Pancreas (tissue), 10 donors: ENCODE measurements around the gene ANK2. TPM values are rescaled to one million over a fixed set of nuclear protein-coding genes. Genes with fewer than 3 reads are reported as not detected.

Experiments used
- ATAC-seq, 4 donors: fragments of 200-7000 bp; cut with Tn5 transposase; one replicate each; pipeline versions ENCODE4 v1.8.0 to v1.9.1; 2020; ENCODE audit warnings: mild to moderate bottlenecking in 4 of 4, moderate library complexity in 4 of 4
- DNase-seq, 6 donors: peaks; one replicate each; pipeline ENCODE4 v3.0.0-alpha.2; 2020
- FAIRE-seq: peaks from 2 replicates; lab custom pipeline; 2012; peaks lifted over from hg19 to GRCh38; lab: Jason Lieb, UNC
- H3K27ac ChIP-seq, 4 donors: fragments of 200-600 bp; sonication (generic); 1 replicate in 3 of 4; 2 replicates in 1 of 4; pipeline versions ENCODE4 v1.5.0 to v1.8.0; 2020
- H3K27me3 ChIP-seq, 4 donors: fragments of 200-600 bp; one replicate each; pipeline ENCODE4 v1.8.0; 2021
- H3K36me3 ChIP-seq, 3 donors: fragments of 200-600 bp; sonication (generic) in 1 of 3; one replicate each; pipeline versions ENCODE4 v1.5.0 to v1.8.0; 2020 to 2021
- H3K4me1 ChIP-seq, 3 donors: fragments of 200-600 bp; one replicate each; pipeline ENCODE4 v1.8.0; 2021
- H3K4me3 ChIP-seq, 4 donors: fragments of 200-600 bp; sonication (generic) in 2 of 4; one replicate each; pipeline versions ENCODE4 v1.5.0 to v1.8.0; 2020 to 2021
- H3K9me3 ChIP-seq, 4 donors: fragments of 200-600 bp; one replicate each; pipeline ENCODE4 v1.8.0; 2021
- WGBS, 2 donors: extraction: QIAGEN DNeasy Blood & Tissue Kit; methylation state at CpG; one replicate each; pipeline ENCODE4 v1.1.7; 2013; 5-methylcytosine and 5-hydroxymethylcytosine counted together
- intact Hi-C, 3 donors: fragments of 100-400 bp; cut with DNase I; formaldehyde crosslinking; loops; one replicate each; pipeline versions ENCODE4 v1.11.1 to v1.14.2; 2022
- polyA plus RNA-seq, 2 donors: library from polyadenylated mRNA; stranded (reverse); fragments of 200-250 nt; gene quantifications; one replicate each; pipeline ENCODE4 v1.2.3, GENCODE V29; 2013
- total RNA-seq, 6 donors: library from RNA; stranded (reverse); fragmentation: NEBNext Ultra II Directional in 4 of 6; extraction: Animal tissue kit (Norgen Biotek cat#: 25700) in 4 of 6; gene quantifications; one replicate each; pipeline versions ENCODE4 v1.2.1 to v1.2.4, GENCODE V29; 2021 to 2023
- TF ChIP-seq, protein P1 (sequence below), 4 donors: fragments of 200-600 bp; sonication (generic) in 3 of 4; IDR thresholded peaks; one replicate each; pipeline versions ENCODE4 v1.5.0 to v1.8.0; 2021; ENCODE audit warnings: antibody characterized with exemption in 4 of 4
- donor health status: healthy with polysubstance abuse.
- donor health status: DM: no; HTN: no; CAD: no; lungs with moderate emphysema.
- donor health status: DM: no; HTN: no; CAD: no.
- donor health status: control.
- donor health status: control.
- donor health status: Bipolar disorder and iron deficiency.
- donor health status: DM: yes; HTN: yes; CAD: no.
- donor health status: DM: no; HTN: no; CAD: no.
- donor health status: DM: no; HTN: no; CAD: no.
- donor health status: DM: yes; HTN: yes; CAD: no.

The ANK2 gene
- total and polyA plus RNA-seq, 8 donors = 1.0 to 4.2 (median 2.7) TPM

DNA sequence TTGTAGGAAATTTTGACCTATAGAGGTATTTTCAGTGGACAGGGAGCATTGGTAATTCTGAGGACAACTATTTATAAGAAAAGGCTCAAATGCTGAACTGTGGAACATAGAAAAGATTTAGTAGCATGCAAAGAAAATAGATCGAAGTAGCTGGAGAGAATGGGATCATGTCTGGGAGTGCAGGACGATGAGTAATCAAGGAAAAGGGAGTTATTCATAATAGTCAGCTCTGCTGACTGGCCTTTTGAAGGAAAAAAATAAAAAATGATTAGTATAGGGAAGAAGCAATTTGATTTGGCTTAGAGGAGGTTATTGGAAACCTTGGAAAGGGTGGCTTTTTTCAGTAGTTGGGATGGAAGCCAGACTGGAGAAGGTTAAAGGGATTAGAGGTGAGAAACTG is 22.9 kb upstream of the ANK2 start:
- H3K4me3 ChIP-seq = no peak overlapping the region
- ATAC-seq (no peak), DNase-seq (no peak), FAIRE-seq (no peak)
- WGBS, 2 donors = 62 to 68% methylated on average over 2 of the region's 2 CpGs
- TF ChIP-seq, protein P1, sequence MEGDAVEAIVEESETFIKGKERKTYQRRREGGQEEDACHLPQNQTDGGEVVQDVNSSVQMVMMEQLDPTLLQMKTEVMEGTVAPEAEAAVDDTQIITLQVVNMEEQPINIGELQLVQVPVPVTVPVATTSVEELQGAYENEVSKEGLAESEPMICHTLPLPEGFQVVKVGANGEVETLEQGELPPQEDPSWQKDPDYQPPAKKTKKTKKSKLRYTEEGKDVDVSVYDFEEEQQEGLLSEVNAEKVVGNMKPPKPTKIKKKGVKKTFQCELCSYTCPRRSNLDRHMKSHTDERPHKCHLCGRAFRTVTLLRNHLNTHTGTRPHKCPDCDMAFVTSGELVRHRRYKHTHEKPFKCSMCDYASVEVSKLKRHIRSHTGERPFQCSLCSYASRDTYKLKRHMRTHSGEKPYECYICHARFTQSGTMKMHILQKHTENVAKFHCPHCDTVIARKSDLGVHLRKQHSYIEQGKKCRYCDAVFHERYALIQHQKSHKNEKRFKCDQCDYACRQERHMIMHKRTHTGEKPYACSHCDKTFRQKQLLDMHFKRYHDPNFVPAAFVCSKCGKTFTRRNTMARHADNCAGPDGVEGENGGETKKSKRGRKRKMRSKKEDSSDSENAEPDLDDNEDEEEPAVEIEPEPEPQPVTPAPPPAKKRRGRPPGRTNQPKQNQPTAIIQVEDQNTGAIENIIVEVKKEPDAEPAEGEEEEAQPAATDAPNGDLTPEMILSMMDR (IDR thresholded peaks at IDR 0.05) = no peak
- no peaks in the 10 kb centered on the region for H3K27me3 ChIP-seq
- no peak overlapping the region for H3K27ac ChIP-seq
- H3K36me3 ChIP-seq = no peaks in the 10 kb centered on the region
- no peaks in the 10 kb centered on the region for H3K4me1 ChIP-seq
- intact Hi-C loops = no loop called here
- H3K9me3 ChIP-seq = no peaks in the 10 kb centered on the region

GRCh38 chr4:113028074-113028473 is 21.4 kb upstream of the ANK2 start:
- ATAC-seq (no peak), DNase-seq (no peak), FAIRE-seq (no peak)
- Histone ChIP-seq H3K36me3 (no peaks in the 10 kb centered on the region), H3K9me3 (no peaks in the 10 kb centered on the region), H3K27ac (no peak overlapping the region), H3K4me1 (no peaks in the 10 kb centered on the region), H3K27me3 (no peaks in the 10 kb centered on the region), H3K4me3 (no peak overlapping the region)
- WGBS, 2 donors = 71 to 80% methylated on average over 2 of the region's 2 CpGs
- TF ChIP-seq, protein P1 (IDR thresholded peaks at IDR 0.05) = no peak
- intact Hi-C loops = no loop called here

DNA sequence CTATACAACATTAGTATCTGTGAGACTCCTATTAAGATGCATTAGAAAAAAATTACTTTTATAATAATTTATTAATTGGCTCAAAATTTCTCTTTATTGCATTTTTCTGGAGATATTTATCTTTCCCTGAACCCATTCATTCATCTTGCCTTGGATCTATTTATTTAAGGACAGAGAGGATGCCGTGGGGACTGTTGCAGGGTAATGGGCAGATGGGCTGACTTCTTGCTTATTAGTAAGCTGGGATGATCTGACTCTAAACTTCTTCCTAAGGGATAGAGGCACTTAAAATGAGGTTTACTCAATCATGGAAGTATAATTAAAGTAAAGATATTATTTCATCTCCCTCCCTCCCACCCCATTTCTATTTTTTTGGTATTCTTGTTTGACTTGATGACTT is 18.2 kb upstream of the ANK2 start:
- Histone ChIP-seq H3K27ac (no peak overlapping the region), H3K27me3 (peaks cover 0 to 4% (median 0%) of the 10 kb centered on the region in 4 donors), H3K9me3 (no peaks in the 10 kb centered on the region), H3K4me3 (no peak overlapping the region), H3K36me3 (no peaks in the 10 kb centered on the region), H3K4me1 (no peaks in the 10 kb centered on the region)
- intact Hi-C loops = no loop called here
- 16 to 24% methylated on average over 1 of the region's 1 CpG for WGBS, 2 donors
- ATAC-seq (no peak), DNase-seq (no peak), FAIRE-seq (no peak)
- TF ChIP-seq, protein P1 (IDR thresholded peaks at IDR 0.05) = no peak

- TF ChIP-seq, protein P1 (IDR thresholded peaks at IDR 0.05) = no peak
- Histone ChIP-seq H3K27ac (no peak overlapping the region), H3K36me3 (no peaks in the 10 kb centered on the region), H3K9me3 (no peaks in the 10 kb centered on the region), H3K27me3 (no peaks in the 10 kb centered on the region), H3K4me3 (no peak overlapping the region), H3K4me1 (no peaks in the 10 kb centered on the region)
- intact Hi-C loops = no loop called here
- no peak for DNase-seq
- WGBS, 2 donors = 68 to 85% methylated on average over 1 of the region's 1 CpG
- no peak for ATAC-seq
- no peak for FAIRE-seq
These were observed 8.7 kb upstream of the ANK2 start for GRCh38 chr4:113040793-113041192.

DNA sequence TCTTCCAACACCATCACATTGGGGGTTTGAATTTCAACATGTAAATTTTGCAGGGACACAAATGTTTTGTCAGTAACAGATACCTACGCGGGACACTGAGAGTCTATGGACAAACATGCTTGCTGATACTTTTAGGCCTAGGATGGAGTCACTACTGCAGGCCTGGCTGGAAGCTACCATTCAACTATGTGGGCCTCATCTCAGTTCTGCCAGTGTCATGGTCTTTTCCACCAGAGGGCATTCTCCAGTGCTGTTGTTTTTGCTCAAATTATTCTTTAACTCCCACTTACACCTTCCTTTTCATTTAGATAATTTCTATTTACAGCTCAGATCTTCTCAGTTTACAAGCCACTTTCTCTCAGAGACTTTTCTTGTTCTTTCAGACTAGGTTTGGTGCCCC is 7.0 kb upstream of the ANK2 start:
- Histone ChIP-seq H3K27me3 (no peaks in the 10 kb centered on the region), H3K4me3 (no peak overlapping the region), H3K4me1 (no peaks in the 10 kb centered on the region), H3K27ac (no peak overlapping the region), H3K36me3 (no peaks in the 10 kb centered on the region), H3K9me3 (no peaks in the 10 kb centered on the region)
- intact Hi-C loops = no loop called here
- 40 to 43% methylated on average over 2 of the region's 2 CpGs for WGBS, 2 donors
- FAIRE-seq = no peak
- TF ChIP-seq, protein P1 (IDR thresholded peaks at IDR 0.05) = no peak
- no peak for ATAC-seq
- DNase-seq = no peak
